ENCODE results near the gene SLC16A3.

DNA sequence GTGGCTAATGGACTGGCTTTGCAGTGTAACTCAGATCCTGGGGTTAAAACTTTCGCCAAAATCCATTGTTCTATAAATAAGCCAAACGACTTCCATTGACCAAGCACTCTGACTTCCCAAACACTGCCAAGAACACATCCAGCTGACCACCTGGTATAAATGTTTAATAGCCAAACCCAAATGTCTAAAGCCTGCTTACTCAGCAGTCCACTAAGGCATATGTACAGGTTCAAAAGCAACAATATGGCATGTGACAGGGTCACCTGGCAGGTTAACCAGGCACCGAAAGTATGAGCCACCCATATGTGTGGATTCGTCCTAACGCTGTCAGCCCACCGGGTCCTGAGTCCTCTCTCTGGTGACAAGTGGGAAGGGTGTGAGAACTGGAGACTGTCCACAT, 42.6 kb downstream of the SLC16A3 start:
- TF ChIP-seq EZH2 (IDR thresholded peaks at IDR 0.05; ENCODE audit: low read length), result no peak
- TF ChIP-seq, protein P1, sequence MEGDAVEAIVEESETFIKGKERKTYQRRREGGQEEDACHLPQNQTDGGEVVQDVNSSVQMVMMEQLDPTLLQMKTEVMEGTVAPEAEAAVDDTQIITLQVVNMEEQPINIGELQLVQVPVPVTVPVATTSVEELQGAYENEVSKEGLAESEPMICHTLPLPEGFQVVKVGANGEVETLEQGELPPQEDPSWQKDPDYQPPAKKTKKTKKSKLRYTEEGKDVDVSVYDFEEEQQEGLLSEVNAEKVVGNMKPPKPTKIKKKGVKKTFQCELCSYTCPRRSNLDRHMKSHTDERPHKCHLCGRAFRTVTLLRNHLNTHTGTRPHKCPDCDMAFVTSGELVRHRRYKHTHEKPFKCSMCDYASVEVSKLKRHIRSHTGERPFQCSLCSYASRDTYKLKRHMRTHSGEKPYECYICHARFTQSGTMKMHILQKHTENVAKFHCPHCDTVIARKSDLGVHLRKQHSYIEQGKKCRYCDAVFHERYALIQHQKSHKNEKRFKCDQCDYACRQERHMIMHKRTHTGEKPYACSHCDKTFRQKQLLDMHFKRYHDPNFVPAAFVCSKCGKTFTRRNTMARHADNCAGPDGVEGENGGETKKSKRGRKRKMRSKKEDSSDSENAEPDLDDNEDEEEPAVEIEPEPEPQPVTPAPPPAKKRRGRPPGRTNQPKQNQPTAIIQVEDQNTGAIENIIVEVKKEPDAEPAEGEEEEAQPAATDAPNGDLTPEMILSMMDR (optimal IDR thresholded peaks at IDR 0.05 in 1 of 3, IDR thresholded peaks at IDR 0.05 in 1 of 3, conservative IDR thresholded peaks at IDR 0.05 in 1 of 3; ENCODE audit: extremely low read depth in 1 of 3, insufficient read depth in 2 of 3, low read length in 3 of 3), result no peak

Measured in keratinocyte (primary cell).